ENCODE results near the gene AGAP6.
"Not testable (repeated sequence)": the region's sequence is repeated elsewhere in the genome, so short reads cannot be mapped to it uniquely, and the experiment has no call there.

GRCh38 chr10:50056654-50057053 lies 68.4 kb downstream of the AGAP6 start:
- not testable (repeated sequence) for TF ChIP-seq CTCF (IDR thresholded peaks at IDR 0.05); EP300 (IDR thresholded peaks at IDR 0.05; ENCODE audit: low read depth); POLR2A (IDR thresholded peaks at IDR 0.05)
